T-helper 17 cell (primary cell): ENCODE results near the gene SRD5A1. TPM values are rescaled to one million over a fixed set of nuclear protein-coding genes. Genes with fewer than 3 reads are reported as not detected.

Experiments used
- ATAC-seq: fragments of 150-1000 bp; cut with Tn5 transposase; 2 replicates; pipeline ENCODE4 v1.10.0; 2021; ENCODE audit warnings: mild to moderate bottlenecking, moderate library complexity
- DNase-seq, 3 donors: peaks; one replicate each; pipeline versions ENCODE4 v3.0.0 to v3.0.0-alpha.2; 2020 to 2021
- H3K9me3 ChIP-seq: one replicate; pipeline ENCODE4 v1.7.0; 2013; ENCODE audit warnings: low read length, mild to moderate bottlenecking; ENCODE audit not compliant: control insufficient read depth, poor library complexity, severe bottlenecking
- H3K27ac Mint-ChIP-seq: one replicate; pipeline ENCODE4 v1.8.0; 2022; ENCODE audit warnings: mild to moderate bottlenecking, moderate library complexity, mixed read lengths
- H3K27me3 Mint-ChIP-seq: one replicate; pipeline ENCODE4 v1.8.0; 2022; ENCODE audit warnings: mixed read lengths
- H3K36me3 Mint-ChIP-seq: one replicate; pipeline ENCODE4 v1.8.0; 2022; ENCODE audit warnings: low read depth, mixed read lengths
- H3K4me1 Mint-ChIP-seq: one replicate; pipeline ENCODE4 v1.8.0; 2022; ENCODE audit warnings: mild to moderate bottlenecking, mixed read lengths
- H3K4me3 Mint-ChIP-seq: one replicate; pipeline ENCODE4 v1.8.0; 2022; ENCODE audit warnings: mild to moderate bottlenecking, moderate library complexity, mixed read lengths
- total RNA-seq, 4 donors: library from RNA in 2 of 4; stranded (reverse) in 2 of 4; gene quantifications; one replicate each; pipeline ENCODE4 v1.2.3 and lab custom pipeline; 2022 to 2026

The SRD5A1 gene
- total RNA-seq, 2 donors from 2014 or later = 3.7 to 4.4 TPM

DNA sequence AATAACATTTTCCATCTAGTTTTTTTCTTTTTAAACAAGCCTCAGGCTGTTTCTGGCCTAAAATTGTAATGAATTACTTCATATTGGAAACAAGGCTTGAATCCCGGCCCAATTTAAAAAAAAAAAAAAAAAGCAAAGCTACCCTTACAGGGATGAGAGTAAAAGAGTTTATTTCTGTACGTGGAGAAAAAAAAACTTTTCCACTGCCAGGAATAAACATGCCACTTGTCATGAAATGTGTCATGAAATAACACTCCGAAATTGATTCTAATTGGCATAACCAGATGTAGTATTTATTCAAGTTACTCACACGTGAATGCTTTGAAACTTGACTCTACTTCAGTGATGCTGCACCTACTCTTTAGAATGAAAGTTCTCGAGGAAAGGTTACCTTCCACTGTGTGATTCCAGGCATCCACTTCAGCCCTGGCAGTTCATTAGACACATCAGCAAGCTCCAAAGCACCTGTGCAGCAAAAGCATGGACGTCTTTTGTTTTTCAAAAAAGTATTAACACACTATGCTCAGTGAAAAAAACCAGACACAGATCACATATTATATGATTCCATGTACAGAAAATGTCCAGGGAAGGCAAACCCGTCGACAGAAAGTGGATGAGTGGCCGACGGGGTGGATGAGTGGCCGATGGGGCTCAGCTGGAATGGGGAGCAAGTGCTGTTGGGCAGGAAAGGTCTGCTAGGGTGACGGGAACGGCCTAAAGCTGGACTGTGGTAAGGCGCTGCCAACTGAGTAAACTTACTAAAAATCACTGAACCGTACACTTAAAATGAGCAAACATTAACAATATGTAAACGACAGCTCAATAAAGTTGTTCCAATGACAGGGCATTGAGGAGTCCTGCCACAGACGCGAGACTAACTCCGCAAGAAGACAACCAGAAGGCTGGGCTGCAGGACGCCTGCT, 21.6 kb upstream of the SRD5A1 start:
- ATAC-seq = no peak
- H3K4me3 Mint-ChIP-seq = no peak overlapping the region
- DNase-seq = no peak
- peaks cover 26% of the 10 kb centered on the region for H3K4me1 Mint-ChIP-seq
- H3K9me3 ChIP-seq = no peaks in the 10 kb centered on the region
- no peak overlapping the region for H3K27ac Mint-ChIP-seq
- H3K27me3 Mint-ChIP-seq = no peaks in the 10 kb centered on the region
- H3K36me3 Mint-ChIP-seq = peaks cover 13% of the 10 kb centered on the region

GRCh38 chr5:6615034-6615815, 18.0 kb upstream of the SRD5A1 start:
- H3K4me3 Mint-ChIP-seq = no peak overlapping the region
- H3K9me3 ChIP-seq = no peaks in the 10 kb centered on the region
- H3K4me1 Mint-ChIP-seq = peaks cover 25% of the 10 kb centered on the region
- H3K36me3 Mint-ChIP-seq = peaks cover 19% of the 10 kb centered on the region
- no peaks in the 10 kb centered on the region for H3K27me3 Mint-ChIP-seq
- peak overlapping the region; percentile 21 for H3K27ac Mint-ChIP-seq
- DNase-seq = no peak
- ATAC-seq = no peak

- no peaks in the 10 kb centered on the region for H3K27me3 Mint-ChIP-seq
- no peak overlapping the region for H3K27ac Mint-ChIP-seq
Measured at GRCh38 chr5:6616632-6617031, 16.6 kb upstream of the SRD5A1 start.

GRCh38 chr5:6623228-6623627, 10.0 kb upstream of the SRD5A1 start:
- no peak for ATAC-seq
- no peak for DNase-seq
- H3K27ac Mint-ChIP-seq = no peak overlapping the region
- H3K4me3 Mint-ChIP-seq = no peak overlapping the region
- peaks cover 13% of the 10 kb centered on the region for H3K4me1 Mint-ChIP-seq
- peaks cover 16% of the 10 kb centered on the region for H3K36me3 Mint-ChIP-seq
- H3K9me3 ChIP-seq = peaks cover 4% of the 10 kb centered on the region
- H3K27me3 Mint-ChIP-seq = no peaks in the 10 kb centered on the region

More at GRCh38 chr5:6616632-6617031, 16.6 kb upstream of the SRD5A1 start:
- Mint-ChIP-seq H3K4me3 (no peak overlapping the region), H3K36me3 (peaks cover 17% of the 10 kb centered on the region), H3K4me1 (peaks cover 27% of the 10 kb centered on the region)
- no peaks in the 10 kb centered on the region for H3K9me3 ChIP-seq
- no peak for DNase-seq
- ATAC-seq = no peak

- H3K27ac Mint-ChIP-seq = no peak overlapping the region
- peaks cover 14% of the 10 kb centered on the region for H3K36me3 Mint-ChIP-seq
- peaks cover 13% of the 10 kb centered on the region for H3K4me1 Mint-ChIP-seq
- H3K9me3 ChIP-seq = peaks cover 4% of the 10 kb centered on the region
- no peaks in the 10 kb centered on the region for H3K27me3 Mint-ChIP-seq
- ATAC-seq = no peak
- H3K4me3 Mint-ChIP-seq = no peak overlapping the region
- DNase-seq = no peak
Measured at GRCh38 chr5:6623941-6624340, 9.3 kb upstream of the SRD5A1 start.

GRCh38 chr5:6626508-6626907, 6.7 kb upstream of the SRD5A1 start:
- H3K27ac Mint-ChIP-seq = no peak overlapping the region
- H3K36me3 Mint-ChIP-seq = peaks cover 11% of the 10 kb centered on the region
- ATAC-seq = no peak

GRCh38 chr5:6631441-6631840, 1.8 kb upstream of the SRD5A1 start:
- peaks cover 6% of the 10 kb centered on the region for H3K36me3 Mint-ChIP-seq

More at GRCh38 chr5:6626508-6626907, 6.7 kb upstream of the SRD5A1 start:
- no peak for DNase-seq
- H3K9me3 ChIP-seq = peaks cover 4% of the 10 kb centered on the region
- Mint-ChIP-seq H3K4me1 (peaks cover 28% of the 10 kb centered on the region), H3K4me3 (no peak overlapping the region), H3K27me3 (no peaks in the 10 kb centered on the region)

GRCh38 chr5:6632324-6632887, 834 bp upstream of the SRD5A1 start:
- H3K4me3 Mint-ChIP-seq = peak overlapping the region; percentile 98
- DNase-seq = no peak
- H3K27me3 Mint-ChIP-seq = no peaks in the 10 kb centered on the region
- H3K36me3 Mint-ChIP-seq = peaks cover 6% of the 10 kb centered on the region
- peaks cover 31% of the 10 kb centered on the region for H3K4me1 Mint-ChIP-seq
- H3K27ac Mint-ChIP-seq = peak overlapping the region; percentile 93
- ATAC-seq = no peak
- no peaks in the 10 kb centered on the region for H3K9me3 ChIP-seq

More at GRCh38 chr5:6631441-6631840, 1.8 kb upstream of the SRD5A1 start:
- H3K9me3 ChIP-seq = no peaks in the 10 kb centered on the region
- ATAC-seq (no peak), DNase-seq (no peak)
- Mint-ChIP-seq H3K27me3 (no peaks in the 10 kb centered on the region), H3K4me3 (peak overlapping the region; percentile 98), H3K4me1 (peaks cover 30% of the 10 kb centered on the region), H3K27ac (peak overlapping the region; percentile 68)

GRCh38 chr5:6633469-6634245, 417 bp downstream of the SRD5A1 start:
- peaks cover 6% of the 10 kb centered on the region for H3K36me3 Mint-ChIP-seq

DNA sequence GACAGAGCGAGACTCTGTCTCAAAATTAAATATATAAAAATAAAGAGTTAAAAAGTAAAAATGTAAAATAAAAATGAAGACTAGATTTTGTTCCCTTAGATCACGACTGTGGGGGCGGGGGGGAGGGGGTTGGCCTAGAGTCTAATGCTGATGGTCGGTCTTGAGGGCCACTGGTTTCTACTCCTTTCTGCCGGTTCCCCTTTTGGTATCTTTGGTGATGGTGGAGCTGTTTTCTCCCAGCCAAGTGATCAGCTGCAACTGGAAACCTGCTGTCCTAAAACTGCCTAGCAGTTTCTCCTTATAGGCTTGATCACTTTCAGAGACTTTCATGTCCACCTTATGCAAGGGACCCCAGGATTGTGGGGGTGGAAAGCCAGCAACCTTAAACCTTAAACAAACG, 1.1 kb downstream of the SRD5A1 start:
- peaks cover 30% of the 10 kb centered on the region for H3K4me1 Mint-ChIP-seq
- H3K36me3 Mint-ChIP-seq = peaks cover 6% of the 10 kb centered on the region
- no peaks in the 10 kb centered on the region for H3K9me3 ChIP-seq
- H3K4me3 Mint-ChIP-seq = peak overlapping the region; percentile 98
- peak overlapping the region; percentile 56 for H3K27ac Mint-ChIP-seq
- no peaks in the 10 kb centered on the region for H3K27me3 Mint-ChIP-seq
- no peak for ATAC-seq
- DNase-seq = no peak

More at GRCh38 chr5:6633469-6634245, 417 bp downstream of the SRD5A1 start:
- H3K9me3 ChIP-seq = no peaks in the 10 kb centered on the region
- peaks cover 31% of the 10 kb centered on the region for H3K4me1 Mint-ChIP-seq
- peak overlapping the region; percentile 93 for H3K27ac Mint-ChIP-seq
- peak overlapping the region; percentile 98 for H3K4me3 Mint-ChIP-seq
- DNase-seq = peak in 1 of 3 donors; percentile 10
- H3K27me3 Mint-ChIP-seq = no peaks in the 10 kb centered on the region
- peak; percentile 64 for ATAC-seq

GRCh38 chr5:6634788-6635430, 1.7 kb downstream of the SRD5A1 start:
- ATAC-seq (no peak), DNase-seq (no peak)
- H3K36me3 Mint-ChIP-seq = peaks cover 3% of the 10 kb centered on the region
- no peak overlapping the region for H3K27ac Mint-ChIP-seq
- H3K27me3 Mint-ChIP-seq = no peaks in the 10 kb centered on the region
- H3K9me3 ChIP-seq = no peaks in the 10 kb centered on the region
- H3K4me1 Mint-ChIP-seq = peaks cover 24% of the 10 kb centered on the region
- H3K4me3 Mint-ChIP-seq = peak overlapping the region; percentile 98

DNA sequence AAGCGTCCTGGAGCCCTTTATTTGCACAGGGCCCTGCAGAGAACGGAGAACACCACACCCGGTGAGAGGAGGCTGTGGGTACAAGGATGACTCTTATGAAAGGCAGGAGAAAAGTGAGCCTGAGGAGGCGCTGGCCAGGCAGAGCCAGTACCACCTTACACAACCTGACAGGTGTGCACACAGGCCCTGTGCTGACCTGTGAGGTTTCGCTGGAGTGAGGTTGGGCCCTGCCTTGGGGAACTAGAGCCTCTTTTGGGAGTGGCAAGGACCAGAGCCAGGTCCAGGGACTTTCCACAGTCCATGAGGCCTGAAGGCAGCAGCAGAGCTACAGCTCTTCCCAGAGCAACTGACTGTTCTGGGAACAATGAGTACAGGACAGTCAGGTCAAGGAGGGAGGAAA, 3.1 kb downstream of the SRD5A1 start:
- no peaks in the 10 kb centered on the region for H3K9me3 ChIP-seq
- no peak overlapping the region for H3K4me3 Mint-ChIP-seq
- peaks cover 17% of the 10 kb centered on the region for H3K4me1 Mint-ChIP-seq
- no peak for ATAC-seq
- H3K27ac Mint-ChIP-seq = no peak overlapping the region
- no peaks in the 10 kb centered on the region for H3K27me3 Mint-ChIP-seq
- DNase-seq = no peak
- H3K36me3 Mint-ChIP-seq = peaks cover 3% of the 10 kb centered on the region
